ENCODE measurements around the gene TANGO6. TPM values are rescaled to one million over a fixed set of nuclear protein-coding genes. Genes with fewer than 3 reads are reported as not detected.

TANGO6 gene
- total RNA-seq, 2 donors from 2014 or later = 9.6 to 15.3 TPM

Other genes with a start within 250 kb of the TANGO6 start
- gene CDH3, start 198.2 kb upstream of the TANGO6 start, total RNA-seq = 10 to 100 TPM; 79.6 to 88.1 TPM
- 100 to 1,000 TPM; 118 to 123 TPM for gene CDH1, start 106.2 kb upstream of the TANGO6 start, total RNA-seq